Left ventricle myocardium inferior (tissue), 1 donor: ENCODE measurements around the gene CMTR2. TPM values are rescaled to one million over a fixed set of nuclear protein-coding genes. Genes with fewer than 3 reads are reported as not detected.
A peak's percentile ranks its signal among the peaks of the same experiment; 100 is the strongest.

ENCODE experiments used
- DNase-seq: peaks from one replicate; pipeline ENCODE4 v3.0.0-alpha.2; 2020
- H3K27ac ChIP-seq: fragments of 200-600 bp; replicated peaks from 2 replicates; pipeline ENCODE4 v1.8.0; 2021
- H3K27me3 ChIP-seq: fragments of 200-600 bp; 2 replicates; pipeline ENCODE4 v1.8.0; 2021; ENCODE audit warnings: low read depth
- H3K36me3 ChIP-seq: fragments of 200-600 bp; 2 replicates; pipeline ENCODE4 v1.8.0; 2021
- H3K4me1 ChIP-seq: fragments of 200-600 bp; 2 replicates; pipeline ENCODE4 v1.8.0; 2021
- H3K4me3 ChIP-seq: fragments of 200-600 bp; 2 replicates; pipeline ENCODE4 v1.8.0; 2021; ENCODE audit warnings: mild to moderate bottlenecking, moderate library complexity
- H3K9me3 ChIP-seq: fragments of 200-600 bp; replicated peaks from 2 replicates; pipeline ENCODE4 v1.8.0; 2021
- CTCF ChIP-seq: fragments of 200-600 bp; IDR thresholded peaks from 2 replicates; pipeline ENCODE4 v1.8.0; 2021; ENCODE audit warnings: antibody characterized with exemption, mild to moderate bottlenecking, borderline replicate concordance
- intact Hi-C: fragments of 100-400 bp; cut with micrococcal nuclease; formaldehyde crosslinking; loops from one replicate; pipeline ENCODE4 v1.11.0; 2022
- total RNA-seq: library from RNA; stranded (reverse); fragmentation: NEBNext Ultra II Directional; extraction: Animal tissue kit (Norgen Biotek cat#: 25700); gene quantifications from one replicate; pipeline ENCODE4 v1.2.1, GENCODE V29; 2021
- donor health status: DM: no; HTN: yes; CAD: no; lungs with severe emphysema.

Gene CMTR2
- total RNA-seq, 1 donor from 2014 or later: 9.3 TPM

DNA sequence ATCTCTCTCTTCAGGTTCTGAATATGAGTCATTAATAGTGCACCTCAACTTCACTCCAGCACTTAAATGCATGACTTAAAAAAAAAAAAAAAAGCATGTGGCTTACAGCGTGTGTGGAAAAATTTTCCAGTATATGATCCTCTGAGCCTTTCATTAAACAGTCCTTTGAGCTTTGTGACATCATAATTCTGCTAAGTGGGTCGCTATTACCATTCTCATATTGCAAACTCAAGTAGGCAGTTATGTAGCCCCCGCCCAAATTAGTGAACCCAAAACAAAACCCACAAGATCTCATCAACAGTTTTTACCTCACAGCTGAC, 672 bp downstream of the CMTR2 start:
- H3K36me3 ChIP-seq: peaks cover 37% of the 10 kb centered on the region
- TF ChIP-seq CTCF: no peak
- H3K4me1 ChIP-seq: peaks cover 15% of the 10 kb centered on the region
- no peak for DNase-seq
- H3K9me3 ChIP-seq: peaks cover 16% of the 10 kb centered on the region
- intact Hi-C loops: no loop called here
- peaks cover 22% of the 10 kb centered on the region for H3K27me3 ChIP-seq
- H3K4me3 ChIP-seq: peak overlapping the region; percentile 86
- H3K27ac ChIP-seq: peak overlapping the region; percentile 93

DNA sequence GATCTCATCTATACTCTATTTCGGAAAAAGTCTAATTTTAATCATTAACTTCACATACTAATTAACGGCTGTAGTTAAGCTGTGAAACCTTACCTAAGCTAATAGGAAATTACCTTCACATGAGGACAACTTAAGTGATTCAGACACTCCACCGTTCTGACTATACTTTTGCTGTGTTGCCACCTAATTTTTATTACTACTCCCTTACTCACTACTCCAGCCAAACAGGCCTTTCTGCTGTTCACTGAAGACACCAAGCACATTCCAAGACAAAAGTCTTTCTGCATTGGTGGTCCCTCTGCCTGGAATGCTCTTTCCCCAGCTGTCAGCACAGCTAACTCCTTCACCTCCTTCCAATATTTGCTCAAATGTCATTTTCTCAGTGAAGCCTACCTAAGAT, 1.3 kb downstream of the CMTR2 start:
- H3K4me1 ChIP-seq: peaks cover 15% of the 10 kb centered on the region
- H3K27ac ChIP-seq: no peak overlapping the region
- peaks cover 16% of the 10 kb centered on the region for H3K27me3 ChIP-seq
- intact Hi-C loops: no loop called here
- TF ChIP-seq CTCF: no peak
- peaks cover 42% of the 10 kb centered on the region for H3K36me3 ChIP-seq
- no peak for DNase-seq
- peak overlapping the region; percentile 86 for H3K4me3 ChIP-seq
- H3K9me3 ChIP-seq: peaks cover 16% of the 10 kb centered on the region

GRCh38 chr16:71287454-71287853, 1.7 kb downstream of the CMTR2 start:
- H3K36me3 ChIP-seq: peaks cover 42% of the 10 kb centered on the region
- intact Hi-C loops: no loop called here

DNA sequence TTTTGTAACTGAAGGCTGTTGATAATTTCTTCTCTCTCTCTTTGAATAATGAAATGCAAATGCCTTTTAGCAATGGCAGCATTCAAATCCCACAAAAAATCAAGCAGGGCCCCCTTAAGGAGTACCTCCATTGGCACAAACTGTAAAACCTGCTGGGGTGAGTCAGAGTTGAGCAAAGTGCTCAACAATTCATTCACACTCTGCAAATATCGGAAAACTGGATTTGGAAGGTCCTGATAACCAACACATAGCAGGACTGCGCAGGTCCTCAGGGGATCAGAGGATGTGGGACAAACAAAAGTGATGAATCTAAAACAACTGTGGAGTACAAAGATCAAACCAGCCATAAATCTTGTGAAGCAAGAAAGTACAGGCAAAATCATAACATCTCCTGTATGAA, 5.6 kb downstream of the CMTR2 start:
- DNase-seq: no peak
- no peaks in the 10 kb centered on the region for H3K27me3 ChIP-seq
- no peak for TF ChIP-seq CTCF
- H3K27ac ChIP-seq: no peak overlapping the region
- peaks cover 16% of the 10 kb centered on the region for H3K9me3 ChIP-seq
- H3K4me1 ChIP-seq: peaks cover 9% of the 10 kb centered on the region
- H3K4me3 ChIP-seq: no peak overlapping the region
- intact Hi-C loops: no loop called here
- peaks cover 42% of the 10 kb centered on the region for H3K36me3 ChIP-seq

More at GRCh38 chr16:71287454-71287853, 1.7 kb downstream of the CMTR2 start:
- Histone ChIP-seq H3K9me3 (peaks cover 16% of the 10 kb centered on the region), H3K27me3 (peaks cover 11% of the 10 kb centered on the region), H3K4me3 (no peak overlapping the region), H3K27ac (no peak overlapping the region), H3K4me1 (peaks cover 15% of the 10 kb centered on the region)
- no peak for TF ChIP-seq CTCF
- no peak for DNase-seq

- Histone ChIP-seq H3K36me3 (peaks cover 42% of the 10 kb centered on the region), H3K4me1 (peaks cover 3% of the 10 kb centered on the region), H3K27me3 (no peaks in the 10 kb centered on the region), H3K4me3 (no peak overlapping the region), H3K9me3 (peaks cover 16% of the 10 kb centered on the region), H3K27ac (no peak overlapping the region)
- intact Hi-C loops: no loop called here
- no peak for TF ChIP-seq CTCF
- DNase-seq: no peak
These were observed 6.3 kb downstream of the CMTR2 start for GRCh38 chr16:71282943-71283342.
